HCT116 (cell line): ENCODE data around the gene MARCHF3. TPM values are rescaled to one million over a fixed set of nuclear protein-coding genes. Genes with fewer than 3 reads are reported as not detected.

ENCODE experiments used
- ATAC-seq: fragments of 200-7000 bp; cut with Tn5 transposase; 2 replicates; pipeline ENCODE4 v1.9.1; 2020; ENCODE audit warnings: mild to moderate bottlenecking, moderate library complexity
- BruUV-seq: library from RNA; stranded (reverse); fragments of 400-500 nt; replicated peaks from 2 replicates; lab custom pipeline; 2021; lab: Mats Ljungman, UMichigan
- CTCF ChIA-PET: fragments of 300-600 bp; sonication (Branson Sonifier 250); formaldehyde crosslinking; loops from one replicate; lab custom pipeline; 2021; ENCODE audit warnings: antibody characterized with exemption; lab: Charles Lee
- POLR2A ChIA-PET: fragments of 300-600, 350-600 bp; sonication (Branson Sonifier 250); formaldehyde crosslinking; loops from one replicate; lab custom pipeline; 2021; ENCODE audit warnings: antibody characterized with exemption; lab: Charles Lee
- RAD21 ChIA-PET, 2 experiments: fragments of 300-600 bp; sonication (Branson Sonifier 250); formaldehyde crosslinking; loops; one replicate each; lab custom pipeline; 2023; ENCODE audit warnings: low total read pairs in 2 of 2; ENCODE audit not compliant: uncharacterized antibody in 2 of 2, unreplicated experiment in 2 of 2, low non-redundant PET in 1 of 2; lab: Charles Lee
- DNase-seq: peaks from one replicate; pipeline ENCODE4 v3.0.0-alpha.2; 2010; ENCODE audit warnings: low read depth, low spot score
- H2AFZ ChIP-seq: fragments of 200-600 bp; shearing (Covaris generic), sonication (generic); 2 replicates; pipeline ENCODE4 v1.6.1; 2017; ENCODE audit warnings: low read depth, mixed run types, mixed read lengths, antibody characterized with exemption, low read length; ENCODE audit not compliant: poor library complexity, severe bottlenecking
- H3K27ac ChIP-seq: 2 replicates; pipeline ENCODE4 v1.5.1; 2012; ENCODE audit warnings: low read depth, low read length
- H3K27me3 ChIP-seq: fragments of 200-600 bp; sonication (generic); 2 replicates; pipeline ENCODE4 v1.6.1; 2016; ENCODE audit warnings: mixed run types, low read length, mixed read lengths; ENCODE audit not compliant: insufficient read depth
- H3K36me3 ChIP-seq, 2 experiments: fragments of 200-500 bp in 1 of 2; fragments of 200-600 bp in 1 of 2; sonication (Bioruptor generic) in 1 of 2; sonication (generic) in 1 of 2; 2 replicates each; pipeline versions ENCODE4 v1.5.1 to v1.6.1; 2014 to 2016; ENCODE audit warnings: low read length in 2 of 2, inconsistent platforms in 1 of 2, mixed read lengths in 1 of 2, mixed run types in 1 of 2; ENCODE audit not compliant: insufficient read depth in 2 of 2, control insufficient read depth in 1 of 2
- H3K4me1 ChIP-seq, 2 experiments: fragments of 200-600 bp in 1 of 2; sonication (generic) in 1 of 2; 2 replicates each; pipeline versions ENCODE4 v1.5.1 to v1.6.1; 2012 to 2017; ENCODE audit warnings: low read length in 2 of 2, inconsistent platforms in 1 of 2, mild to moderate bottlenecking in 1 of 2, mixed read lengths in 1 of 2, mixed run types in 1 of 2, moderate library complexity in 1 of 2; ENCODE audit not compliant: insufficient read depth in 2 of 2, control insufficient read depth in 1 of 2
- H3K4me2 ChIP-seq: fragments of 200-600 bp; sonication (generic); 2 replicates; pipeline ENCODE4 v1.6.1; 2017; ENCODE audit warnings: mixed run types, low read length, mixed read lengths
- H3K4me3 ChIP-seq, 2 experiments: fragments of 200-600 bp in 1 of 2; sonication (generic) in 1 of 2; replicated peaks in 1 of 2; 2 replicates each; pipeline ENCODE4 v1.5.1; 2011 to 2016; ENCODE audit warnings: low read length in 2 of 2, control low read depth in 1 of 2, low read depth in 1 of 2, mild to moderate bottlenecking in 1 of 2, mixed read lengths in 1 of 2, mixed run types in 1 of 2
- H3K79me2 ChIP-seq: fragments of 200-600 bp; sonication (generic); 2 replicates; pipeline ENCODE4 v1.6.1; 2017; ENCODE audit warnings: mild to moderate bottlenecking, mixed run types, low read length, moderate library complexity, mixed read lengths; ENCODE audit not compliant: insufficient read depth
- H3K9ac ChIP-seq: fragments of 200-600 bp; sonication (generic); 2 replicates; pipeline ENCODE4 v1.6.1; 2016; ENCODE audit warnings: low read length, mixed read lengths
- H3K9me2 ChIP-seq: fragments of 200-600 bp; sonication (generic), shearing (Covaris generic); 2 replicates; pipeline ENCODE4 v1.6.1; 2017; ENCODE audit warnings: mixed run types, mild to moderate bottlenecking, moderate library complexity; ENCODE audit not compliant: insufficient read depth
- H3K9me3 ChIP-seq, 2 experiments: fragments of 200-500 bp in 1 of 2; fragments of 200-600 bp in 1 of 2; sonication (Bioruptor generic) in 1 of 2; sonication (generic) in 1 of 2; 2 replicates each; pipeline ENCODE4 v1.6.1; 2014 to 2017; ENCODE audit warnings: low read length in 2 of 2, mixed read lengths in 2 of 2, inconsistent platforms in 1 of 2, low read depth in 1 of 2, mild to moderate bottlenecking in 1 of 2, mixed run types in 1 of 2, moderate library complexity in 1 of 2; ENCODE audit not compliant: control insufficient read depth in 1 of 2, insufficient read depth in 1 of 2
- H4K20me1 ChIP-seq: fragments of 200-600 bp; sonication (generic), shearing (Covaris generic); 2 replicates; pipeline ENCODE4 v1.6.1; 2017; ENCODE audit warnings: mixed run types, mild to moderate bottlenecking, moderate library complexity; ENCODE audit not compliant: insufficient read depth
- CEBPB ChIP-seq: IDR thresholded peaks from 2 replicates; pipeline ENCODE4 v1.6.1; 2012; ENCODE audit warnings: low read depth
- CTCF ChIP-seq, 3 experiments: fragments of 200-600 bp in 1 of 3; sonication (generic) in 1 of 3; IDR thresholded peaks in 2 of 3; conservative IDR thresholded peaks in 1 of 3; 2 replicates each; pipeline ENCODE4 v1.5.1; 2012 to 2017; ENCODE audit warnings: low read depth in 2 of 3, low read length in 2 of 3, antibody characterized with exemption in 1 of 3, borderline replicate concordance in 1 of 3, control low read depth in 1 of 3, mild to moderate bottlenecking in 1 of 3, mixed read lengths in 1 of 3, mixed run types in 1 of 3, moderate library complexity in 1 of 3; ENCODE audit not compliant: insufficient read depth in 1 of 3
- EGR1 ChIP-seq: IDR thresholded peaks from 2 replicates; pipeline ENCODE4 v1.6.1; 2012; ENCODE audit warnings: low read depth
- EZH2 ChIP-seq: fragments of 200-600 bp; sonication (generic); IDR thresholded peaks from 2 replicates; pipeline ENCODE4 v1.6.1; 2017; ENCODE audit warnings: antibody characterized with exemption, mixed run types
- EZH2phosphoT487 ChIP-seq: fragments of 200-600 bp; IDR thresholded peaks from 2 replicates; pipeline ENCODE4 v1.6.1; 2018; ENCODE audit warnings: antibody characterized with exemption, borderline replicate concordance
- FOSL1 ChIP-seq: IDR thresholded peaks from 2 replicates; pipeline ENCODE4 v1.6.1; 2012; ENCODE audit warnings: low read depth
- JUND ChIP-seq: IDR thresholded peaks from 2 replicates; pipeline ENCODE4 v1.6.1; 2012
- MAX ChIP-seq: IDR thresholded peaks from 2 replicates; pipeline ENCODE4 v1.6.1; 2012
- POLR2A ChIP-seq: IDR thresholded peaks from 2 replicates; pipeline ENCODE4 v1.7.0; 2011; ENCODE audit warnings: borderline replicate concordance; ENCODE audit not compliant: insufficient read depth, insufficient read length; ENCODE audit errors: extremely low read depth
- SP1 ChIP-seq: IDR thresholded peaks from 2 replicates; pipeline ENCODE4 v1.6.1; 2012; ENCODE audit warnings: low read depth
- TCF7L2 ChIP-seq: IDR thresholded peaks from 2 replicates; pipeline ENCODE4 v1.7.0; 2011; ENCODE audit warnings: borderline replicate concordance, inconsistent platforms; ENCODE audit not compliant: insufficient read depth, insufficient read length; ENCODE audit errors: extremely low read depth
- YY1 ChIP-seq: IDR thresholded peaks from 2 replicates; pipeline ENCODE4 v1.6.1; 2011; ENCODE audit warnings: low read length, low read depth, moderate library complexity, mild to moderate bottlenecking; ENCODE audit not compliant: insufficient replicate concordance; ENCODE audit errors: extremely low read depth
- ZBTB33 ChIP-seq: IDR thresholded peaks from 2 replicates; pipeline ENCODE4 v1.6.1; 2011; ENCODE audit warnings: mild to moderate bottlenecking, low read length, moderate library complexity; ENCODE audit not compliant: insufficient replicate concordance; ENCODE audit errors: extremely low read depth
- ZFX ChIP-seq: fragments of 450-650 bp; IDR thresholded peaks from 2 replicates; pipeline ENCODE4 v1.6.1; 2017
- ZNF274 ChIP-seq: fragments of 200-500 bp; sonication (Bioruptor generic); IDR thresholded peaks from 2 replicates; pipeline ENCODE4 v1.6.1; 2014; ENCODE audit warnings: mild to moderate bottlenecking, low read depth, low read length, inconsistent platforms
- intact Hi-C: fragments of 100-400 bp; cut with micrococcal nuclease; formaldehyde crosslinking; loops from 2 replicates; pipeline ENCODE4 v1.10.0; 2022
- total RNA-seq: library from RNA; stranded (reverse); gene quantifications from one replicate; pipeline ENCODE4 v1.2.1, GENCODE V29; 2021; ENCODE audit not compliant: unreplicated experiment

Gene MARCHF3
- total RNA-seq, 1 experiment from 2014 or later = 2.3 TPM

- no peak for TF ChIP-seq CTCF (IDR thresholded peaks at IDR 0.05 in 2 of 3, conservative IDR thresholded peaks at IDR 0.05 in 1 of 3; ENCODE audit: borderline replicate concordance in 1 of 3, insufficient read depth in 1 of 3, low read depth in 2 of 3, low read length in 2 of 3)
- TF ChIP-seq YY1 = no peak
- TF ChIP-seq FOSL1 = no peak
- no peak for TF ChIP-seq ZBTB33
- no peak for TF ChIP-seq MAX
Measured at GRCh38 chr5:127008300-127008975, 21.9 kb downstream of the MARCHF3 start (continued).

- no peaks in the 10 kb centered on the region for H3K9me2 ChIP-seq
- H4K20me1 ChIP-seq = no peaks in the 10 kb centered on the region
- H3K27ac ChIP-seq = no peak overlapping the region
- H3K9ac ChIP-seq = no peak overlapping the region
- no peaks in the 10 kb centered on the region for H3K4me1 ChIP-seq
- no TSS peak for BruUV-seq
- CTCF ChIA-PET = no interaction called here
- ATAC-seq (no peak), DNase-seq (no peak)
- RAD21 ChIA-PET = no interaction called here
- no peak overlapping the region for H3K4me2 ChIP-seq
- intact Hi-C loops = no loop called here
- H3K27me3 ChIP-seq = no peaks in the 10 kb centered on the region
- H2AFZ ChIP-seq = no peak overlapping the region
- POLR2A ChIA-PET = no interaction called here
- no peaks in the 10 kb centered on the region for H3K36me3 ChIP-seq
- no peaks in the 10 kb centered on the region for H3K79me2 ChIP-seq
- H3K9me3 ChIP-seq = no peaks in the 10 kb centered on the region
- no peak overlapping the region for H3K4me3 ChIP-seq
- TF ChIP-seq SP1 (no peak), POLR2A (no peak), TCF7L2 (no peak), YY1 (no peak), EZH2phosphoT487 (no peak), FOSL1 (no peak), ZBTB33 (no peak), JUND (no peak), ZFX (no peak), CEBPB (no peak), EZH2 (no peak), ZNF274 (no peak), CTCF (IDR thresholded peaks at IDR 0.05 in 2 of 3, conservative IDR thresholded peaks at IDR 0.05 in 1 of 3; ENCODE audit: borderline replicate concordance in 1 of 3, insufficient read depth in 1 of 3, low read depth in 2 of 3, low read length in 2 of 3) (no peak), EGR1 (no peak)
Measured at GRCh38 chr5:127007522-127007921, 22.8 kb downstream of the MARCHF3 start.
